GM12878 (cell line): Measurements from ENCODE around the gene KCTD16. TPM values are rescaled to one million over a fixed set of nuclear protein-coding genes. Genes with fewer than 3 reads are reported as not detected.

ENCODE experiments used
- ATAC-seq: fragments of 200-7000 bp; cut with Tn5 transposase; 3 replicates; pipeline ENCODE4 v1.9.1; 2020; ENCODE audit warnings: mild to moderate bottlenecking, moderate library complexity
- BruUV-seq: library from RNA; stranded (reverse); fragments of 400-500 nt; replicated peaks from 2 replicates; lab custom pipeline; 2021; lab: Mats Ljungman, UMichigan
- CTCF ChIA-PET: fragments of 300-600 bp; sonication (Branson Sonifier 250); formaldehyde crosslinking; extraction: SDS; loops from one replicate; lab custom pipeline; 2021; ENCODE audit warnings: inconsistent platforms; lab: Yijun Ruan, JAX
- POLR2A ChIA-PET: fragments of 350-600 bp; formaldehyde crosslinking; extraction: SDS; loops from one replicate; lab custom pipeline; 2021; ENCODE audit warnings: inconsistent platforms; lab: Charles Lee
- RAD21 ChIA-PET: fragments of 300-600 bp; sonication (Branson Sonifier 250); formaldehyde crosslinking; loops from one replicate; lab custom pipeline; 2023; ENCODE audit warnings: antibody characterized with exemption; ENCODE audit not compliant: unreplicated experiment; lab: Charles Lee
- SMC1A ChIA-PET: fragments of 300-600 bp; sonication (Branson Sonifier 250); formaldehyde crosslinking; loops from one replicate; lab custom pipeline; 2023; ENCODE audit not compliant: unreplicated experiment, uncharacterized antibody; lab: Charles Lee
- DNase-seq: peaks from one replicate; pipeline ENCODE4 v3.0.0-alpha.2; 2011; ENCODE audit warnings: low read depth, low spot score
- FAIRE-seq: peaks from 3 replicates; lab custom pipeline; 2011; peaks lifted over from hg19 to GRCh38; lab: Jason Lieb, UNC
- H2AFZ ChIP-seq: 2 replicates; pipeline ENCODE4 v1.6.0; 2011; ENCODE audit warnings: low read depth, low read length, control low read depth; ENCODE audit not compliant: control insufficient read depth
- H3K27ac ChIP-seq: 2 replicates; pipeline ENCODE4 v1.5.1; 2011; ENCODE audit warnings: control low read depth; ENCODE audit not compliant: control insufficient read depth, insufficient read depth
- H3K27me3 ChIP-seq, 2 experiments: replicated peaks in 1 of 2; 2 replicates each; pipeline versions ENCODE4 v1.6.0 to v1.6.1; 2011; ENCODE audit warnings: low read length in 1 of 2; ENCODE audit not compliant: control insufficient read depth in 2 of 2, insufficient read depth in 2 of 2
- H3K36me3 ChIP-seq, 2 experiments: 2 replicates each; pipeline ENCODE4 v1.5.1; 2011; ENCODE audit warnings: low read length in 1 of 2; ENCODE audit not compliant: control insufficient read depth in 2 of 2, insufficient read depth in 2 of 2
- H3K4me1 ChIP-seq: 2 replicates; pipeline ENCODE4 v1.6.1; 2011; ENCODE audit warnings: mild to moderate bottlenecking, low read length, moderate library complexity, mixed read lengths; ENCODE audit not compliant: control insufficient read depth, insufficient read depth
- H3K4me2 ChIP-seq: 2 replicates; pipeline ENCODE4 v1.6.0; 2011; ENCODE audit warnings: control low read depth; ENCODE audit not compliant: control insufficient read depth, insufficient read depth
- H3K4me3 ChIP-seq: fragments of 200-600 bp; sonication (generic); 2 replicates; pipeline ENCODE4 v1.5.1; 2016
- H3K79me2 ChIP-seq: 2 replicates; pipeline ENCODE4 v1.6.0; 2011; ENCODE audit warnings: low read length; ENCODE audit not compliant: control insufficient read depth, insufficient read depth
- H3K9ac ChIP-seq: 2 replicates; pipeline ENCODE4 v1.8.0; 2011; ENCODE audit warnings: low read length, control low read depth, mixed read lengths; ENCODE audit not compliant: control insufficient read depth, insufficient read depth
- H3K9me3 ChIP-seq: replicated peaks from 3 replicates; pipeline ENCODE4 v1.5.1; 2011; ENCODE audit warnings: mild to moderate bottlenecking, low read length; ENCODE audit not compliant: control insufficient read depth, insufficient read depth
- H4K20me1 ChIP-seq: 2 replicates; pipeline ENCODE4 v1.6.0; 2011; ENCODE audit not compliant: control insufficient read depth, insufficient read depth
- CEBPB ChIP-seq, 2 experiments: fragments of 150-350 bp in 1 of 2; IDR thresholded peaks; 2 replicates each; pipeline ENCODE4 v1.6.1; 2012 to 2014; ENCODE audit warnings: low read depth in 2 of 2, low read length in 2 of 2, borderline replicate concordance in 1 of 2, inconsistent platforms in 1 of 2
- CREB1 ChIP-seq: IDR thresholded peaks from 2 replicates; pipeline ENCODE4 v1.6.1; 2012; ENCODE audit warnings: low read depth, mild to moderate bottlenecking, inconsistent platforms
- E2F8 ChIP-seq: fragments of 450-650 bp; IDR thresholded peaks from 2 replicates; pipeline ENCODE4 v1.6.1; 2018; ENCODE audit warnings: mild to moderate bottlenecking, low read depth, moderate library complexity; ENCODE audit not compliant: partially characterized antibody
- EZH2 ChIP-seq: IDR thresholded peaks from 2 replicates; pipeline ENCODE4 v1.6.1; 2012; ENCODE audit warnings: low read depth, mild to moderate bottlenecking, control low read depth, inconsistent platforms, low read length, borderline replicate concordance; ENCODE audit not compliant: control insufficient read depth
- HCFC1 ChIP-seq: fragments of 150-350 bp; IDR thresholded peaks from 2 replicates; pipeline ENCODE4 v1.6.1; 2014; ENCODE audit warnings: low read length
- HDAC2 ChIP-seq: fragments of 200-600 bp; sonication (generic); IDR thresholded peaks from 2 replicates; pipeline ENCODE4 v1.6.1; 2017
- IRF4 ChIP-seq: IDR thresholded peaks from 2 replicates; pipeline ENCODE4 v1.6.1; 2011; ENCODE audit warnings: low read depth, low read length
- MEF2A ChIP-seq: IDR thresholded peaks from 2 replicates; pipeline ENCODE4 v1.6.1; 2011; ENCODE audit warnings: low read depth, mild to moderate bottlenecking, low read length, moderate library complexity; ENCODE audit not compliant: insufficient read depth
- NFXL1 ChIP-seq: fragments of 450-650 bp; IDR thresholded peaks from 2 replicates; pipeline ENCODE4 v1.6.1; 2017; ENCODE audit warnings: antibody characterized with exemption, mild to moderate bottlenecking, borderline replicate concordance
- NFYB ChIP-seq: IDR thresholded peaks from 2 replicates; pipeline ENCODE4 v1.6.1; 2011; ENCODE audit warnings: low read depth, mild to moderate bottlenecking, low read length, improper control_type of control experiment, moderate library complexity; ENCODE audit not compliant: insufficient read depth
- POLR2AphosphoS5 ChIP-seq: IDR thresholded peaks from 2 replicates; pipeline ENCODE4 v1.6.1; 2011; ENCODE audit warnings: mild to moderate bottlenecking, low read length, inconsistent platforms
- PRDM15 ChIP-seq: fragments of 450-650 bp; formaldehyde crosslinking; IDR thresholded peaks from 2 replicates; pipeline ENCODE4 v1.4.0; 2020; ENCODE audit warnings: mild to moderate bottlenecking, moderate library complexity
- RUNX3 ChIP-seq: IDR thresholded peaks from 2 replicates; pipeline ENCODE4 v1.6.1; 2012; ENCODE audit warnings: low read length, inconsistent platforms
- SIX5 ChIP-seq: IDR thresholded peaks from 2 replicates; pipeline ENCODE4 v1.6.1; 2011; ENCODE audit warnings: mild to moderate bottlenecking, low read depth, low read length, moderate library complexity; ENCODE audit not compliant: severe bottlenecking
- SPI1 ChIP-seq: IDR thresholded peaks from 2 replicates; pipeline ENCODE4 v1.6.1; 2011; ENCODE audit warnings: low read depth, mild to moderate bottlenecking, low read length, moderate library complexity, borderline replicate concordance; ENCODE audit not compliant: insufficient read depth
- ZNF217 ChIP-seq: fragments of 450-650 bp; IDR thresholded peaks from 2 replicates; pipeline ENCODE4 v1.6.1; 2017; ENCODE audit warnings: antibody characterized with exemption, mild to moderate bottlenecking
- ZNF384 ChIP-seq: IDR thresholded peaks from 2 replicates; pipeline ENCODE4 v1.6.1; 2012; ENCODE audit warnings: low read depth, mild to moderate bottlenecking, low read length, improper control_type of control experiment, borderline replicate concordance
- WGBS: methylation state at CpG from one replicate; pipeline ENCODE4 v1.1.6; 2016; ENCODE audit warnings: low lambda C conversion rate; ENCODE audit not compliant: insufficient replicate concordance, insufficient coverage; ENCODE audit errors: missing lambda C conversion rate; 5-methylcytosine and 5-hydroxymethylcytosine counted together
- in situ Hi-C: fragments of 300-500 bp; cut with MboI; formaldehyde crosslinking; loops from 9 replicates; pipeline ENCODE4 v1.14.3; 2018; ENCODE audit warnings: mixed read lengths
- intact Hi-C: fragments of 100-400 bp; cut with micrococcal nuclease; formaldehyde crosslinking; loops from one replicate; pipeline ENCODE4 v1.14.2; 2022; ENCODE audit not compliant: unreplicated experiment
- polyA plus RNA-seq, 11 experiments: library from polyadenylated mRNA; depleted of rRNA in 4 of 11; unstranded in 6 of 11; stranded (reverse) in 5 of 11; fragments of >200 nt; fragmentation: Nextera tagmentation in 4 of 11; fragmentation: Illumina TruSeq in 1 of 11; extraction: Ambion mirVana in 4 of 11; extraction: Trizol in 1 of 11; gene quantifications; 1 replicate in 1 of 11; 2 replicates in 10 of 11; pipeline versions ENCODE4 v1.2.1 to v1.2.3, GENCODE V29; 2011 to 2016; ENCODE audit warnings: inconsistent platforms in 2 of 11, missing spikeins in 2 of 11, low read depth in 1 of 11
- total RNA-seq, 4 experiments: library from RNA; depleted of rRNA in 3 of 4; stranded (reverse); fragments of >200 nt in 3 of 4; fragmentation: Illumina TruSeq in 1 of 4; extraction: Trizol in 1 of 4; gene quantifications; 2 replicates each; pipeline versions ENCODE4 v1.2.1 to v1.2.3, GENCODE V29; 2013 to 2021

KCTD16 gene
- total and polyA plus RNA-seq, 10 of the 15 experiments (the other 5 are each of a cell fraction or from before 2014, with no cell fraction given): 0.03 to 0.10 (median 0.06) TPM; not detected in 3

GRCh38 chr5:144464306-144464705 is 293.6 kb downstream of the KCTD16 start:
- ChIA-PET RAD21 (no interaction called here), SMC1A (no interaction called here), CTCF (interaction anchor here (0.8 to 1.4 kb wide), 2 partner anchors 8 to 11 kb away, joined by 3 to 4 read pairs; no protein-coding TSS in a partner anchor), POLR2A (no interaction called here)
- BruUV-seq: no TSS peak
- H3K36me3 ChIP-seq: no peaks in the 10 kb centered on the region
- no peak overlapping the region for H3K27ac ChIP-seq
- FAIRE-seq: no peak
- no peaks in the 10 kb centered on the region for H3K79me2 ChIP-seq
- H2AFZ ChIP-seq: no peak overlapping the region
- H3K4me1 ChIP-seq: no peaks in the 10 kb centered on the region
- 8% methylated on average over 1 of the region's 1 CpG for WGBS
- DNase-seq: no peak
- TF ChIP-seq HCFC1: no peak
- TF ChIP-seq NFXL1: no peak
- TF ChIP-seq CEBPB (IDR thresholded peaks at IDR 0.05; ENCODE audit: borderline replicate concordance in 1 of 2, low read depth in 2 of 2, low read length in 2 of 2): no peak
- TF ChIP-seq ZNF217: no peak
- no peak for TF ChIP-seq ZNF384
- no peak for TF ChIP-seq HDAC2
- TF ChIP-seq RUNX3: no peak
- TF ChIP-seq E2F8: no peak
- no peak for TF ChIP-seq PRDM15 (CRISPR knock-in tag)
- TF ChIP-seq IRF4: no peak
- TF ChIP-seq CREB1: no peak
- no peak for TF ChIP-seq SIX5
- TF ChIP-seq EZH2: no peak
- TF ChIP-seq MEF2A: no peak
- TF ChIP-seq NFYB: no peak
- TF ChIP-seq SPI1: no peak
- no peak for TF ChIP-seq POLR2AphosphoS5
- no peak overlapping the region for H3K4me2 ChIP-seq
- intact Hi-C loops: no loop called here
- in situ Hi-C loops: no loop called here
- H3K27me3 ChIP-seq: no peaks in the 10 kb centered on the region
- ATAC-seq: no peak
- H3K4me3 ChIP-seq: no peak overlapping the region
- H3K9ac ChIP-seq: no peak overlapping the region
- H4K20me1 ChIP-seq: no peaks in the 10 kb centered on the region
- H3K9me3 ChIP-seq: no peaks in the 10 kb centered on the region
